A673 (cell line): Measurements from ENCODE around the gene ST6GALNAC3. TPM values are rescaled to one million over a fixed set of nuclear protein-coding genes. Genes with fewer than 3 reads are reported as not detected.

Experiments
- BruUV-seq: library from RNA; stranded (reverse); fragments of 400-500 nt; replicated peaks from 2 replicates; lab custom pipeline; 2021; lab: Mats Ljungman, UMichigan
- CTCF ChIA-PET: fragments of 300-600 bp; sonication (Branson Sonifier 250); formaldehyde crosslinking; loops from one replicate; lab custom pipeline; 2022; ENCODE audit warnings: antibody characterized with exemption; lab: Charles Lee
- POLR2A ChIA-PET: fragments of 300-600 bp; sonication (Branson Sonifier 250); formaldehyde crosslinking; loops from one replicate; lab custom pipeline; 2022; ENCODE audit warnings: antibody characterized with exemption; ENCODE audit not compliant: low non-redundant PET; lab: Charles Lee
- DNase-seq: peaks from one replicate; pipeline ENCODE4 v3.0.0-alpha.2; 2015; ENCODE audit warnings: low spot score
- H3K27ac ChIP-seq: fragments of 200-600 bp; sonication (generic); 2 replicates; pipeline ENCODE4 v1.5.1; 2016; ENCODE audit warnings: mixed run types, low read depth, mild to moderate bottlenecking, mixed read lengths, antibody characterized with exemption, low read length; ENCODE audit not compliant: poor library complexity, severe bottlenecking
- H3K27me3 ChIP-seq: fragments of 200-600 bp; sonication (generic); replicated peaks from 2 replicates; pipeline ENCODE4 v1.6.1; 2017; ENCODE audit warnings: mixed run types, low read depth, mild to moderate bottlenecking, mixed read lengths, antibody characterized with exemption, low read length; ENCODE audit not compliant: insufficient read depth, poor library complexity
- H3K36me3 ChIP-seq: fragments of 200-600 bp; sonication (generic); 2 replicates; pipeline ENCODE4 v1.6.1; 2016; ENCODE audit warnings: mixed run types, mild to moderate bottlenecking, mixed read lengths, antibody characterized with exemption, low read length; ENCODE audit not compliant: insufficient read depth, poor library complexity, severe bottlenecking
- H3K4me1 ChIP-seq: fragments of 200-600 bp; sonication (generic); 2 replicates; pipeline ENCODE4 v1.6.1; 2017; ENCODE audit warnings: mixed run types, mild to moderate bottlenecking, mixed read lengths, antibody characterized with exemption, low read length; ENCODE audit not compliant: insufficient read depth, poor library complexity, severe bottlenecking
- H3K4me3 ChIP-seq: fragments of 200-600 bp; sonication (generic); 2 replicates; pipeline ENCODE4 v1.5.1; 2016; ENCODE audit warnings: low read depth, mixed run types, mild to moderate bottlenecking, mixed read lengths, low read length; ENCODE audit not compliant: poor library complexity, severe bottlenecking
- H3K9me3 ChIP-seq: fragments of 200-600 bp; sonication (generic); 2 replicates; pipeline ENCODE4 v1.6.1; 2016; ENCODE audit warnings: mixed run types, low read depth, mild to moderate bottlenecking, mixed read lengths, antibody characterized with exemption, low read length; ENCODE audit not compliant: poor library complexity, severe bottlenecking
- EZH2 ChIP-seq: fragments of 200-600 bp; sonication (generic); IDR thresholded peaks from 2 replicates; pipeline ENCODE4 v1.6.1; 2017; ENCODE audit warnings: borderline replicate concordance, low read depth, mild to moderate bottlenecking, mixed read lengths, antibody characterized with exemption, low read length; ENCODE audit not compliant: poor library complexity, severe bottlenecking
- intact Hi-C: fragments of 100-400 bp; cut with micrococcal nuclease; formaldehyde crosslinking; loops from one replicate; pipeline ENCODE4 v1.10.0; 2022; ENCODE audit not compliant: unreplicated experiment
- total RNA-seq: library from RNA; stranded (reverse); gene quantifications from 2 replicates; pipeline ENCODE4 v1.2.3, GENCODE V29; 2021
- TF ChIP-seq, protein P1 (sequence below): fragments of 300-800, 200-600 bp; sonication (generic); conservative IDR thresholded peaks from 2 replicates; pipeline ENCODE4 v1.5.1; 2017; ENCODE audit warnings: low read depth, mild to moderate bottlenecking, antibody characterized with exemption, low read length, moderate library complexity, mixed read lengths

ST6GALNAC3 gene
- total RNA-seq, 1 experiment from 2014 or later: 1.2 TPM

DNA sequence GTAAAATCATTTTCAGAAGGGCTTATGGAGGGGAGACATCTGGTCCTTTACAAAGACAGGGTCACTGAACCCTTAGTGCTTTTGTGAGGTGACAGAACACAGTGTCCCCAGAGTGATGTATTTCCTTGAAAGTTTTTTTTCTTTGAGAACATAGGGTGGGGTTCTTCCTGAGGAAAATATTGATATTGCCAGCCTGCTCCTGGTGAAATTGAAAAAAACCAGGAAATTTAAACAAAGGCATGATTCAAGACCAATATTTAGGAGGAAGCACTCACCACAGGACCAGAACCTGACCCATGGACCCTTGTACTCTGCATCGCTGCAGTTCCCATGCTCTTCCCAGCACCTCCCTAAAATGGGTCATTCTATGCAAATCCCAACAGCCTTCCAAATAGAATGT is 63.7 kb downstream of the ST6GALNAC3 start:
- no peaks in the 10 kb centered on the region for H3K27me3 ChIP-seq
- TF ChIP-seq EZH2: no peak
- TF ChIP-seq, protein P1, sequence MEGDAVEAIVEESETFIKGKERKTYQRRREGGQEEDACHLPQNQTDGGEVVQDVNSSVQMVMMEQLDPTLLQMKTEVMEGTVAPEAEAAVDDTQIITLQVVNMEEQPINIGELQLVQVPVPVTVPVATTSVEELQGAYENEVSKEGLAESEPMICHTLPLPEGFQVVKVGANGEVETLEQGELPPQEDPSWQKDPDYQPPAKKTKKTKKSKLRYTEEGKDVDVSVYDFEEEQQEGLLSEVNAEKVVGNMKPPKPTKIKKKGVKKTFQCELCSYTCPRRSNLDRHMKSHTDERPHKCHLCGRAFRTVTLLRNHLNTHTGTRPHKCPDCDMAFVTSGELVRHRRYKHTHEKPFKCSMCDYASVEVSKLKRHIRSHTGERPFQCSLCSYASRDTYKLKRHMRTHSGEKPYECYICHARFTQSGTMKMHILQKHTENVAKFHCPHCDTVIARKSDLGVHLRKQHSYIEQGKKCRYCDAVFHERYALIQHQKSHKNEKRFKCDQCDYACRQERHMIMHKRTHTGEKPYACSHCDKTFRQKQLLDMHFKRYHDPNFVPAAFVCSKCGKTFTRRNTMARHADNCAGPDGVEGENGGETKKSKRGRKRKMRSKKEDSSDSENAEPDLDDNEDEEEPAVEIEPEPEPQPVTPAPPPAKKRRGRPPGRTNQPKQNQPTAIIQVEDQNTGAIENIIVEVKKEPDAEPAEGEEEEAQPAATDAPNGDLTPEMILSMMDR: no peak
- ChIA-PET CTCF (no interaction called here), POLR2A (no interaction called here)
- BruUV-seq: no TSS peak
- no peaks in the 10 kb centered on the region for H3K36me3 ChIP-seq
- H3K9me3 ChIP-seq: no peaks in the 10 kb centered on the region
- DNase-seq: no peak
- no peak overlapping the region for H3K4me3 ChIP-seq
- no peaks in the 10 kb centered on the region for H3K4me1 ChIP-seq
- H3K27ac ChIP-seq: no peak overlapping the region
- intact Hi-C loops: no loop called here

DNA sequence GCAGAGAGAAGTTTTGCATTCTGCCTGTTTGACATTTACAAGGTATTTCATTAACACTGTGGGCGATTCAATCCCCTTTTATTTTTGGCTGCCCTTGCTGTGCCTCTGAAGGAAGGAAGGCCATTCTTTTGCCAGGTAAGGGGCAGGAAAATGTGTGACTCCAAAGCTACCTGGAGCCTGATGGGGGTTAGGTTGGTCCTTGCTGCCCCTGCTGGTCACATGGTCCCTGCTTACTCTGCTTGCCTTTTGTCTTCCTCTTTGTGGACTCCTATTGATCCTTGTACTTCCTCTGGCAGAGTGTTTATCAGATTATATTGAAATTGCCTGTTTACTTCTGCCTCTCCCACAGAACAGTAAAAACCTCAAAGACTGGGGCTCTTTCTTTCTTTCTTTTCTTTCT is 65.7 kb downstream of the ST6GALNAC3 start:
- H3K36me3 ChIP-seq: no peaks in the 10 kb centered on the region
- intact Hi-C loops: no loop called here
- no peak overlapping the region for H3K27ac ChIP-seq
- TF ChIP-seq EZH2: no peak
- TF ChIP-seq, protein P1: no peak
- H3K9me3 ChIP-seq: no peaks in the 10 kb centered on the region
- no peaks in the 10 kb centered on the region for H3K4me1 ChIP-seq
- no peak for DNase-seq
- CTCF ChIA-PET: interaction anchor here (0.7 kb wide), 1 partner anchor 160 kb away, joined by 6 read pairs; no protein-coding TSS in a partner anchor
- POLR2A ChIA-PET: interaction anchor here (0.7 kb wide), 1 partner anchor 43 kb away, joined by 7 read pairs; no protein-coding TSS in a partner anchor
- no TSS peak for BruUV-seq
- H3K27me3 ChIP-seq: no peaks in the 10 kb centered on the region
- H3K4me3 ChIP-seq: no peak overlapping the region

DNA sequence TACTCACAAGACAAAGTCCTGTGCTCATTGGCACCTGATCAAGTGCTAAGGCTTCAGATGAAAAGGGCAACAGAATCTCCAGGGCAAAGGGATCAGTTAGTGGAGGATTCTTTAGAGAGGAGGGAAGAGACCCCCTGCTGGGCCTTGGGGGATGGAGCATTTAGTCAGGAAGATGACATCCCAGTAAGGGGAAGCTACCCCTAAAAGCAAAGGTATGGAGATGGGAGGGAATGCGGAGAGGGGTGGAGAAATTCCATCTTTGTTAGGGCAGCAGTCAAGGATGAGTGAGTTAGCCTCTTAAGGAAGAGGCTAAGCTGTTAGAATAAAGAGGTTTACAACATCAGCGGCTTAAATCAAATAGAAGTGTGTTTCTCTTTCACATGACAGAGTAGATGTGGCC is 67.4 kb downstream of the ST6GALNAC3 start:
- TF ChIP-seq, protein P1: no peak
- TF ChIP-seq EZH2: no peak
- Histone ChIP-seq H3K36me3 (no peaks in the 10 kb centered on the region), H3K27ac (no peak overlapping the region), H3K4me1 (no peaks in the 10 kb centered on the region), H3K27me3 (no peaks in the 10 kb centered on the region), H3K9me3 (no peaks in the 10 kb centered on the region), H3K4me3 (no peak overlapping the region)
- BruUV-seq: no TSS peak
- CTCF ChIA-PET: no interaction called here
- intact Hi-C loops: no loop called here
- POLR2A ChIA-PET: no interaction called here
- no peak for DNase-seq
